ENCODE measurements around the gene EFEMP1. TPM values are rescaled to one million over a fixed set of nuclear protein-coding genes. Genes with fewer than 3 reads are reported as not detected.

The EFEMP1 gene
- total and polyA plus RNA-seq, 10 of the 15 experiments (the other 5 are each of a cell fraction or from before 2014, with no cell fraction given) = 0.27 to 1.2 (median 0.35) TPM; not detected in 6

GRCh38 chr2:55923982-55924321 is 370 bp upstream of the EFEMP1 start:
- no peak for DNase-seq (ENCODE audit: low read depth, low spot score)
- ChIA-PET POLR2A (no interaction called here), CTCF (interaction anchor here (1.2 kb wide), 1 partner anchor 55 kb away, joined by 3 read pairs; no protein-coding TSS in a partner anchor), SMC1A (ENCODE audit: uncharacterized antibody, unreplicated experiment) (no interaction called here), RAD21 (ENCODE audit: unreplicated experiment) (no interaction called here)
- BruUV-seq (replicated peaks) = no TSS peak
- Histone ChIP-seq H4K20me1 (ENCODE audit: control insufficient read depth, insufficient read depth) (no peaks in the 10 kb centered on the region), H3K27me3 (replicated peaks in 1 of 2; ENCODE audit: control insufficient read depth in 2 of 2, insufficient read depth in 2 of 2, low read length in 1 of 2) (peaks cover 4 to 13% of the 10 kb centered on the region in 2 experiments; a peak in 3 of 4 replicates), H2AFZ (ENCODE audit: control insufficient read depth, low read depth, low read length) (no peak overlapping the region), H3K4me1 (ENCODE audit: control insufficient read depth, insufficient read depth, low read length) (no peaks in the 10 kb centered on the region), H3K36me3 (ENCODE audit: control insufficient read depth in 2 of 2, insufficient read depth in 2 of 2, low read length in 1 of 2) (no peaks in the 10 kb centered on the region), H3K9ac (ENCODE audit: control insufficient read depth, insufficient read depth, low read length) (no peak overlapping the region), H3K4me3 (no peak overlapping the region), H3K9me3 (replicated peaks; ENCODE audit: control insufficient read depth, insufficient read depth, low read length) (no peaks in the 10 kb centered on the region), H3K79me2 (ENCODE audit: control insufficient read depth, insufficient read depth, low read length) (no peaks in the 10 kb centered on the region), H3K27ac (ENCODE audit: control insufficient read depth, insufficient read depth) (no peak overlapping the region), H3K4me2 (ENCODE audit: control insufficient read depth, insufficient read depth) (no peak overlapping the region)
- FAIRE-seq = no peak
- intact Hi-C loops (cut with micrococcal nuclease; ENCODE audit: unreplicated experiment) (no loop called here), in situ Hi-C loops (cut with MboI) (no loop called here)
- ATAC-seq = no peak
- WGBS (ENCODE audit: insufficient coverage, insufficient replicate concordance, low lambda C conversion rate, missing lambda C conversion rate) = 26% methylated on average over 8 of the region's 8 CpGs
- no peak for TF ChIP-seq RELA (IDR thresholded peaks at IDR 0.05; ENCODE audit: borderline replicate concordance, partially characterized antibody)
- no peak for TF ChIP-seq CEBPZ (IDR thresholded peaks at IDR 0.05; ENCODE audit: low read depth, low read length)
- no peak for TF ChIP-seq TCF12 (IDR thresholded peaks at IDR 0.05; ENCODE audit: low read depth, low read length)
- no peak for TF ChIP-seq SREBF1 (IDR thresholded peaks at IDR 0.05; ENCODE audit: low read length)
- TF ChIP-seq, protein P1, sequence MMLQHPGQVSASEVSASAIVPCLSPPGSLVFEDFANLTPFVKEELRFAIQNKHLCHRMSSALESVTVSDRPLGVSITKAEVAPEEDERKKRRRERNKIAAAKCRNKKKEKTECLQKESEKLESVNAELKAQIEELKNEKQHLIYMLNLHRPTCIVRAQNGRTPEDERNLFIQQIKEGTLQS (IDR thresholded peaks at IDR 0.05; ENCODE audit: borderline replicate concordance, extremely low read depth, low read depth, low read length) = no peak
- no peak for TF ChIP-seq CBX5 (IDR thresholded peaks at IDR 0.05; ENCODE audit: low read depth)
- TF ChIP-seq CEBPB (IDR thresholded peaks at IDR 0.05; ENCODE audit: borderline replicate concordance in 1 of 2, low read depth in 2 of 2, low read length in 2 of 2) = no peak
- TF ChIP-seq MEF2B (IDR thresholded peaks at IDR 0.05; ENCODE audit: partially characterized antibody, poor library complexity, severe bottlenecking) = no peak
- no peak for TF ChIP-seq RFX5 (IDR thresholded peaks at IDR 0.05; ENCODE audit: low read depth, low read length)
- no peak for TF ChIP-seq MXI1 (IDR thresholded peaks at IDR 0.05; ENCODE audit: low read depth, low read length)
- TF ChIP-seq IRF3 (IDR thresholded peaks at IDR 0.05) = no peak
- no peak for TF ChIP-seq ZNF622 (IDR thresholded peaks at IDR 0.05)
- TF ChIP-seq, protein P2, sequence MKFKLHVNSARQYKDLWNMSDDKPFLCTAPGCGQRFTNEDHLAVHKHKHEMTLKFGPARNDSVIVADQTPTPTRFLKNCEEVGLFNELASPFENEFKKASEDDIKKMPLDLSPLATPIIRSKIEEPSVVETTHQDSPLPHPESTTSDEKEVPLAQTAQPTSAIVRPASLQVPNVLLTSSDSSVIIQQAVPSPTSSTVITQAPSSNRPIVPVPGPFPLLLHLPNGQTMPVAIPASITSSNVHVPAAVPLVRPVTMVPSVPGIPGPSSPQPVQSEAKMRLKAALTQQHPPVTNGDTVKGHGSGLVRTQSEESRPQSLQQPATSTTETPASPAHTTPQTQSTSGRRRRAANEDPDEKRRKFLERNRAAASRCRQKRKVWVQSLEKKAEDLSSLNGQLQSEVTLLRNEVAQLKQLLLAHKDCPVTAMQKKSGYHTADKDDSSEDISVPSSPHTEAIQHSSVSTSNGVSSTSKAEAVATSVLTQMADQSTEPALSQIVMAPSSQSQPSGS (IDR thresholded peaks at IDR 0.05; ENCODE audit: low read length) = no peak
- no peak for TF ChIP-seq STAT1 (conservative IDR thresholded peaks at IDR 0.05)
- TF ChIP-seq IRF4 (IDR thresholded peaks at IDR 0.05; ENCODE audit: low read depth, low read length) = no peak
- TF ChIP-seq ZSCAN29 (IDR thresholded peaks at IDR 0.05) = no peak
- no peak for TF ChIP-seq NFYB (IDR thresholded peaks at IDR 0.05; ENCODE audit: insufficient read depth, low read depth, low read length)
- TF ChIP-seq GATAD2B (conservative IDR thresholded peaks at IDR 0.05; ENCODE audit: low read depth) = no peak
- no peak for TF ChIP-seq SP1 (IDR thresholded peaks at IDR 0.05; ENCODE audit: low read depth, low read length)
- TF ChIP-seq CHD2 (IDR thresholded peaks at IDR 0.05; ENCODE audit: borderline replicate concordance, low read depth, low read length) = no peak
